Measurements from ENCODE around the gene GTF2H2C.
"Not testable (repeated sequence)": the region's sequence is repeated elsewhere in the genome, so short reads cannot be mapped to it uniquely, and the experiment has no call there.

Gene GTF2H2C

GRCh38 chr5:69566172-69566571 is 6.2 kb downstream of the GTF2H2C start:
- DNase-seq: not testable (repeated sequence)

DNA sequence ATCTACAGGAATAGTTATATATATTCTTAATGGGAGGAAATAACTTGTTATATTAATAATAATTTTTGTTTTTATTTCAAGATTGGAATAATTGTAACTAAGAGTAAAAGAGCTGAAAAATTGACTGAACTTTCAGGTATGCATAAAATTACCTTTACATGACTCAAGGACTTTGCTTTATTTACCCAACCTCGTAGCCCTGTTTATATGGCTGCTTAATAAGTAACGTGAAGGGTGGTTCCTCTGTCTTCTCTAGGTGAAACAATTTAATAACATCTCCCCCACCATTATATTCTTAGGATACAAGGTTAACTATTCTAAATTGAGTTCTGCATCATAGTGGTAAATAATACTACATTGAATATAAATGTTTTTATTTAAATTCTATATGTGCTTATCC is 8.1 kb downstream of the GTF2H2C start:
- not testable (repeated sequence) for DNase-seq

DNA sequence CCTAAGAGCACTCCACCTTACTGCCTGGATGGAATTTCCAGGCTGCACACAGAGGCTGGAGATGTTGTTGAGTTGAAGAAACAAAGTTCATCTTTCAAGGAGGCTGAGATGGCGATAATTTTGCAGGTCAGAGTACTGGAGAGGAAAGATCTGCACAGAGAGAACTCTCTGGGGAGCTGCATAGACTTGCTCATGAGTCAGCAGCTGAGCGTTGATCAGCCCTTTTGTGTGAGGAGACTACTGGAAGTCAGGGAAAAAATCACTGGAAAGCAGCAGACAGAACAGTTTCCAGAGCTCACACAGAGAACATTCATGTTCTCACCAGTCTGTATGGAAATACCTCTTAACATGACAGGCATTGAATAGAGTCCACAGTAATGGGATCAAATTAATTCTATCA is 23.4 kb downstream of the GTF2H2C start:
- DNase-seq: not testable (repeated sequence)

DNA sequence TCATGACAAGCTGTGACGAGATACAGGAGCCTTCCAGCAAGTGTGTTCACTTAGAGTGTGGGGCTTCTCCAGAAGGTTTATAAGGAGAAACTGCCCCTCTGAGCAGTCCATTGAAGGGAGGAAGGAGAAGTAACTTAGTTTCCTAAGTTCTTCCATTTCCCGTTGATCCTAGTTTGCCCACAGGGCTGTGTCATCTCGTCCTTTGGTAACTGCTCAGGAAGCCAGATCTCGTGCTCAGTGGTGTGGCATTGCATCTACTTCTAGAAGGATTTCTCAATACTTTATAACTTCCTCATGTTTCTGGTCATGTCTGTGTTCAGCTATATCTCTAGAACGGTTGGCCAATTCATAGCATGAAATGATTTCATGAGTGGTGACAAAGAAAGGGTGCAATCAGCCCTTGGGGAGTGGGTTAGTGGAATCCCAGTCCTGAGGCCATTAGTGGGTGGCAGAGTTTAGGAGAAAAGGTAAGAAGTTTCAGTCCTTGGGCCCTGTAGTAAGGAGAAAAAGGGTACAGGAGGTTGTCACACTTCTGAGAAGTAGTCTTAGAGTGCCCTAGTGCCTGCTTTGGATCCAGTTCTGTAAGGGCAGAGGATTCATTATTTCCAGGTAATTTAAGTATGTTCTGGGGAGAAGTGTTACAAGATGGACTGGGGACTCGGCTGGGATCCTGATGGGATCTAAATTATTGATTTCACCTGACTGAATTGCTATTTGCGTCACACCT is 36.3 kb downstream of the GTF2H2C start:
- not testable (repeated sequence) for DNase-seq

DNA sequence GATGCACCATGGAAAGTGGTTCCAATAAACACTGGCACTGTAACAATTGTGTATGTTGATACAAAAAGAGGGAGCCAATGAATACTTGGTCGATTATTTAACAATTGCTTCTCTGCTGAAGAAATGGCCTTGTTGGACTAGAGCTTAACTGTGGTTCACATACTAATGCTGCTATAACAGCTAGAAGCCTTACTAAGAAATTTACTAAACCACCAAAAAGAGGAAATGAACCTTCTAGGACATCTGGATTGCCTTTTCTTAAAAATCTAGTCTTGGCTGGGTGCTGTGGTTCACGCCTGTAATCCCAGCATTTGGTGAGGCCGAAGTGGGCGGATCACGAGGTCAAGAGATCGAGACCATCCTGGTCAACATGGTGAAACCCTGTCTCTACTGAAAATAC is 42.0 kb downstream of the GTF2H2C start:
- DNase-seq: not testable (repeated sequence)

DNA sequence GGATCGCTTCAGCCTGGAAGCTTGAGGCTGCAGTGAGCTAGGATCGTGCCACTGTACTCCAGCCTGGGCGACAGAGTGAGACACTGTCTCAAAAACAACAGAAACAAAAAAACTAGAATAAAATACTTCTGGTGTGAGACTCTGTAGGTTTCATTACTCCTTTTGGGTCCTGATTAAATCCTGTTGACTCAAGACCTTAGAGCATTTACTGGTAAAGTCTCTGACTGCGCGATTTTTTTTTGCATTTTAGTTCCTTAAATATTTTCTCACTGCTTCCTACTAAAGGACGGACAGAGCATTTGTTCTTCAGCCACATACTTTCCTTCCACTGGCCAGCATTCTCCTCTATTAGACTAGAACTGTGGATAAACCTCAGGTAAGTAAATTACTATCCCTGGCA is 46.8 kb downstream of the GTF2H2C start:
- DNase-seq: not testable (repeated sequence)

GRCh38 chr5:69607750-69608149 is 47.8 kb downstream of the GTF2H2C start:
- not testable (repeated sequence) for DNase-seq

GRCh38 chr5:69608861-69609496 is 49.0 kb downstream of the GTF2H2C start:
- DNase-seq: not testable (repeated sequence)

DNA sequence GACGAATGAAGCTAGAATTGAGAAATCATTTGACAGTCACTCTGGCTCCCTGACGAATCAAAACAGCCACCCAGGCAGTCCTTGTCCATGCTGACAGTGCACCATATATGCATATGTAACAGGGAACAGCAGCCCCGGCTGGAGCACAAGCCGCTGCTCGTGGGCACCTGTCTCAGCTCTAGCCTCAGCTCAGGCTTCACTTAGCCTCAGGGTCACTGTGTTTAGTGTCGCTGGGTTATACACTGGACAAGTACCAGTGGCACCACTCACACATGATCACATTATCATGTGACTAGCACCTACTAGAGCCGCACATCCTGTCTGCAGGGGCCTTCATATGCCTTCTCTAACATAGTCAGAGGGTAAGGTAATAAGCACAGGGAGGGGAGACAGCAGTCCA is 54.9 kb downstream of the GTF2H2C start:
- not testable (repeated sequence) for DNase-seq

DNA sequence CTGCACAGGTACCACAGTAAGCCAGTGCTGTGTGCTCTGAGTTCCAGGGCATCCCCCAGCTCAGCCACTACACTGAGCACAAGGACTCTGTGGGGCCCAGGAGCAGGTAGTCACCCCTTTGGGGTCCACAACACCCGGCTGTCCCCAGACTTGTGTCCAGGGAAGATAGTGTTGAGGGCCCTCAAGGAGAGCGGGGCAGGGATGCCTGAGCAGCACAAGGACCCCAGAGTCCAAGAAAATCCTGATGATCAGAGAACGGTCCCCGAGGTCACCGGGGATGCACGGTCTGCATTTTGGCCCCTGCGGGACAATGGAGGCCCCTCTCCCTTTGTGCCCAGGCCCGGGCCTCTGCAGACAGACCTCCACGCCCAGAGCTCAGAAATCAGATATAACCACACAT is 71.9 kb downstream of the GTF2H2C start:
- not testable (repeated sequence) for DNase-seq

Data from hypothalamus (tissue), 51 donors.